HepG2 (cell line): ENCODE data around the gene ENTPD5. TPM values are rescaled to one million over a fixed set of nuclear protein-coding genes. Genes with fewer than 3 reads are reported as not detected.

ENCODE experiments used
- ARHGAP35 ChIP-seq: sonication (generic); formaldehyde crosslinking; IDR thresholded peaks from 2 replicates; pipeline ENCODE4 v1.9.0; 2022; ENCODE audit warnings: mild to moderate bottlenecking, inconsistent platforms, moderate library complexity, missing genetic modification reagents, borderline replicate concordance
- CHCHD3 ChIP-seq: sonication (generic); formaldehyde crosslinking; IDR thresholded peaks from 2 replicates; pipeline ENCODE4 v1.8.0; 2022; ENCODE audit warnings: mild to moderate bottlenecking, missing genetic modification reagents, moderate library complexity
- ETV6 ChIP-seq: sonication (generic); formaldehyde crosslinking; conservative IDR thresholded peaks from 2 replicates; pipeline ENCODE4 v1.4.0; 2020; ENCODE audit warnings: missing genetic modification reagents
- EZH2 ChIP-seq: conservative IDR thresholded peaks from 2 replicates; pipeline ENCODE4 v1.6.1; 2012; ENCODE audit warnings: mild to moderate bottlenecking, low read depth, low read length, moderate library complexity
- FOXK1 ChIP-seq: sonication (generic); formaldehyde crosslinking; IDR thresholded peaks from 2 replicates; pipeline ENCODE4 v1.4.0; 2020; ENCODE audit warnings: low read depth, missing genetic modification reagents, borderline replicate concordance
- FOXO1 ChIP-seq: sonication (generic); formaldehyde crosslinking; IDR thresholded peaks from 2 replicates; pipeline ENCODE4 v1.4.0; 2020; ENCODE audit warnings: missing genetic modification reagents
- GZF1 ChIP-seq: sonication (generic); formaldehyde crosslinking; IDR thresholded peaks from 2 replicates; pipeline ENCODE4 v1.5.1; 2020; ENCODE audit warnings: mild to moderate bottlenecking, missing genetic modification reagents
- HHEX ChIP-seq: IDR thresholded peaks from 2 replicates; pipeline ENCODE4 v1.6.1; 2016; ENCODE audit warnings: control low read depth
- IKZF5 ChIP-seq: IDR thresholded peaks from 2 replicates; pipeline ENCODE4 v1.6.1; 2018; ENCODE audit warnings: missing genetic modification reagents, mild to moderate bottlenecking, missing compliant biosample characterization
- MAX ChIP-seq: IDR thresholded peaks from 2 replicates; pipeline ENCODE4 v1.6.1; 2012; ENCODE audit warnings: inconsistent platforms
- MXD4 ChIP-seq: IDR thresholded peaks from 2 replicates; pipeline ENCODE4 v1.6.1; 2016; ENCODE audit warnings: mild to moderate bottlenecking, missing biosample characterization, missing genetic modification reagents
- POGK ChIP-seq: sonication (generic); formaldehyde crosslinking; conservative IDR thresholded peaks from 2 replicates; pipeline ENCODE4 v1.8.0; 2022; ENCODE audit warnings: mild to moderate bottlenecking, moderate library complexity, missing genetic modification reagents
- RARG ChIP-seq: sonication (generic); formaldehyde crosslinking; IDR thresholded peaks from 2 replicates; pipeline ENCODE4 v1.4.0; 2020; ENCODE audit warnings: low read depth, mild to moderate bottlenecking, missing genetic modification reagents
- SOX5 ChIP-seq: IDR thresholded peaks from 2 replicates; pipeline ENCODE4 v1.6.1; 2016; ENCODE audit warnings: borderline replicate concordance
- SP5 ChIP-seq: IDR thresholded peaks from 2 replicates; pipeline ENCODE4 v1.6.1; 2016; ENCODE audit warnings: low read depth, borderline replicate concordance
- U2AF2 ChIP-seq: fragments of 200-400 bp; formaldehyde crosslinking; IDR thresholded peaks from 2 replicates; pipeline ENCODE4 v1.6.1; 2017; ENCODE audit warnings: low read depth, mild to moderate bottlenecking, low read length
- WIZ ChIP-seq: sonication (generic); formaldehyde crosslinking; IDR thresholded peaks from 2 replicates; pipeline ENCODE4 v1.5.1; 2020; ENCODE audit warnings: mild to moderate bottlenecking, missing genetic modification reagents
- ZFX ChIP-seq: sonication (generic); formaldehyde crosslinking; IDR thresholded peaks from 2 replicates; pipeline ENCODE4 v1.4.0; 2020; ENCODE audit warnings: mild to moderate bottlenecking, low read depth, missing genetic modification reagents, moderate library complexity
- ZNF318 ChIP-seq: sonication (generic); formaldehyde crosslinking; IDR thresholded peaks from 2 replicates; pipeline ENCODE4 v1.4.0; 2020; ENCODE audit warnings: mild to moderate bottlenecking, missing genetic modification reagents
- ZNF543 ChIP-seq: sonication (generic); formaldehyde crosslinking; IDR thresholded peaks from 2 replicates; pipeline ENCODE4 v1.4.0; 2020; ENCODE audit warnings: mild to moderate bottlenecking, missing genetic modification reagents
- ZNF652 ChIP-seq: IDR thresholded peaks from 2 replicates; pipeline ENCODE4 v1.6.1; 2016; ENCODE audit warnings: low read depth, borderline replicate concordance
- polyA plus RNA-seq, 8 experiments: library from polyadenylated mRNA; depleted of rRNA in 3 of 8; stranded (reverse) in 7 of 8; unstranded in 1 of 8; fragments of >200 nt; fragmentation: Illumina TruSeq in 4 of 8; extraction: Trizol in 4 of 8; gene quantifications; 2 replicates each; pipeline versions ENCODE4 v1.2.1 to v1.2.3, GENCODE V29; 2011 to 2016; ENCODE audit warnings: low read depth in 4 of 8, missing spikeins in 1 of 8, mixed read lengths in 1 of 8; ENCODE audit not compliant: insufficient read depth in 1 of 8
- total RNA-seq, 5 experiments: library from RNA; depleted of rRNA; stranded (reverse); fragments of >200 nt; fragmentation: Illumina TruSeq; extraction: Trizol; gene quantifications; 2 replicates each; pipeline ENCODE4 v1.2.3, GENCODE V29; 2016; ENCODE audit warnings: low read depth in 1 of 5

Gene ENTPD5
- total and polyA plus RNA-seq, 2 of the 13 experiments (the other 11 are each of a cell fraction or from before 2014, with no cell fraction given) = 33.8 to 43.3 TPM

GRCh38 chr14:73995977-73996378 is 23.1 kb downstream of the ENTPD5 start (continued):
- TF ChIP-seq WIZ (CRISPR knock-in tag) (no peak), ZNF543 (CRISPR knock-in tag) (no peak), HHEX (CRISPR knock-in tag) (no peak), FOXO1 (peak; percentile 26; the same call in 1 of the 2 replicates), MXD4 (CRISPR knock-in tag) (no peak), ZNF652 (no peak), SOX5 (CRISPR knock-in tag) (peak; percentile 62; the same call in 1 of the 2 replicates), IKZF5 (0 out of 2 replicates have a peak, but pooled peaks have one; percentile 25), EZH2 (no peak), POGK (no peak), ZFX (CRISPR knock-in tag) (peak; percentile 41; the same call in 1 of the 2 replicates), ARHGAP35 (no peak), U2AF2 (no peak), ETV6 (CRISPR knock-in tag) (no peak), FOXK1 (CRISPR knock-in tag) (no peak), SP5 (CRISPR knock-in tag) (0 out of 2 replicates have a peak, but pooled peaks have one; percentile 20), RARG (CRISPR knock-in tag) (no peak), MAX (0 out of 2 replicates have a peak, but pooled peaks have one; percentile 34), CHCHD3 (CRISPR knock-in tag) (no peak), ZNF318 (CRISPR knock-in tag) (no peak), GZF1 (CRISPR knock-in tag) (no peak)
